ENCODE results near the gene PLCD1. TPM values are rescaled to one million over a fixed set of nuclear protein-coding genes. Genes with fewer than 3 reads are reported as not detected.

The PLCD1 gene
- total and polyA plus RNA-seq, 2 of the 13 experiments (the other 11 are each of a cell fraction or from before 2014, with no cell fraction given) = 10.1 to 12.4 TPM

GRCh38 chr3:37982331-37982730, 47.1 kb downstream of the PLCD1 start (continued):
- no peak for TF ChIP-seq ESRRA (CRISPR knock-in tag; IDR thresholded peaks at IDR 0.05; ENCODE audit: low read depth)

GRCh38 chr3:37981348-37981664, 48.1 kb downstream of the PLCD1 start:
- H3K36me3 ChIP-seq (replicated peaks in 1 of 2; ENCODE audit: control insufficient read depth in 1 of 2, insufficient read depth in 2 of 2, low read length in 2 of 2) = peaks cover 25 to 47% of the 10 kb centered on the region in 2 experiments

GRCh38 chr3:37980462-37981347, 48.7 kb downstream of the PLCD1 start:
- ATAC-seq = peak; percentile 87
- DNase-seq (ENCODE audit: low spot score) = no peak
- POLR2A ChIA-PET = interaction anchor here (1.3 kb wide), 1 partner anchor 125 kb away, joined by 3 read pairs; no protein-coding TSS in a partner anchor
- TF ChIP-seq POGZ (CRISPR knock-in tag; IDR thresholded peaks at IDR 0.05) (peak; percentile 38; the same call in 1 of the 2 replicates), ZNF280B (CRISPR knock-in tag; IDR thresholded peaks at IDR 0.05; ENCODE audit: borderline replicate concordance) (peak; percentile 25; the same call in 1 of the 2 replicates), ZNF326 (CRISPR knock-in tag; IDR thresholded peaks at IDR 0.05; ENCODE audit: borderline replicate concordance) (no peak), BCLAF1 (IDR thresholded peaks at IDR 0.05) (no peak), ARNT2 (CRISPR knock-in tag; IDR thresholded peaks at IDR 0.05; ENCODE audit: low read depth) (no peak), SOX13 (IDR thresholded peaks at IDR 0.05) (no peak), SOX13 (CRISPR knock-in tag; conservative IDR thresholded peaks at IDR 0.05 in 1 of 2, IDR thresholded peaks at IDR 0.05 in 1 of 2) (no peak), ZNF569 (CRISPR knock-in tag; IDR thresholded peaks at IDR 0.05; ENCODE audit: borderline replicate concordance) (no peak)

More at GRCh38 chr3:37981348-37981664, 48.1 kb downstream of the PLCD1 start:
- Histone ChIP-seq H3K4me3 (replicated peaks in 1 of 3; ENCODE audit: insufficient read depth in 1 of 3, low read depth in 2 of 3, low read length in 3 of 3) (no peak overlapping the region), H3K4me2 (ENCODE audit: low read depth, low read length) (no peak overlapping the region), H3K79me2 (ENCODE audit: insufficient read depth, low read length) (no peaks in the 10 kb centered on the region), H3K9me3 (ENCODE audit: low read length) (no peaks in the 10 kb centered on the region), H3K9ac (ENCODE audit: insufficient read depth, low read depth, low read length) (no peak overlapping the region), H2AFZ (ENCODE audit: low read length) (no peak overlapping the region), H4K20me1 (ENCODE audit: insufficient read depth, low read length) (no peaks in the 10 kb centered on the region), H3K27me3 (ENCODE audit: control insufficient read depth in 1 of 2, insufficient read depth in 2 of 2, low read length in 2 of 2) (no peaks in the 10 kb centered on the region), H3K27ac (ENCODE audit: extremely low read length, insufficient read depth, low read length) (peak overlapping the region; percentile 48), H3K4me1 (ENCODE audit: insufficient read depth, low read length) (peaks cover 34% of the 10 kb centered on the region)
- no TSS peak for BruUV-seq (replicated peaks)
- DNase-seq (ENCODE audit: low spot score) (no peak), ATAC-seq (no peak), FAIRE-seq (no peak)
- 87% methylated on average over 2 of the region's 2 CpGs for WGBS (ENCODE audit: low lambda C conversion rate)
- intact Hi-C loops (cut with micrococcal nuclease; ENCODE audit: unreplicated experiment) = no loop called here
- no peak for TF ChIP-seq SRSF9 (IDR thresholded peaks at IDR 0.05; ENCODE audit: borderline replicate concordance, insufficient read depth, low read depth, low read length, poor library complexity, severe bottlenecking)
- TF ChIP-seq ZNF572 (CRISPR knock-in tag; IDR thresholded peaks at IDR 0.05) = no peak
- no peak for TF ChIP-seq CHCHD3 (CRISPR knock-in tag; IDR thresholded peaks at IDR 0.05)
- TF ChIP-seq ZNF337 (CRISPR knock-in tag; IDR thresholded peaks at IDR 0.05; ENCODE audit: borderline replicate concordance, low read depth) = no peak
- in situ Hi-C loops (cut with HindIII; ENCODE audit: extremely low pct_ligation_motif_present, low pct_unique_long_range_greater_than_20kb) = no loop called here
- ChIA-PET POLR2A (interaction anchor here (1.3 kb wide), 1 partner anchor 126 kb away, joined by 3 read pairs; no protein-coding TSS in a partner anchor), CTCF (ENCODE audit: low intra/inter-chr PET ratio, low total read pairs) (no interaction called here)

More at GRCh38 chr3:37980462-37981347, 48.7 kb downstream of the PLCD1 start:
- Histone ChIP-seq H3K36me3 (replicated peaks in 1 of 2; ENCODE audit: control insufficient read depth in 1 of 2, insufficient read depth in 2 of 2, low read length in 2 of 2) (peaks cover 28 to 53% of the 10 kb centered on the region in 2 experiments), H2AFZ (ENCODE audit: low read length) (no peak overlapping the region), H3K79me2 (ENCODE audit: insufficient read depth, low read length) (no peaks in the 10 kb centered on the region), H3K27me3 (ENCODE audit: control insufficient read depth in 1 of 2, insufficient read depth in 2 of 2, low read length in 2 of 2) (no peaks in the 10 kb centered on the region), H3K4me1 (ENCODE audit: insufficient read depth, low read length) (peaks cover 28% of the 10 kb centered on the region), H3K9me3 (ENCODE audit: low read length) (no peaks in the 10 kb centered on the region), H3K9ac (ENCODE audit: insufficient read depth, low read depth, low read length) (no peak overlapping the region), H3K27ac (ENCODE audit: extremely low read length, insufficient read depth, low read length) (peak overlapping the region; percentile 48), H4K20me1 (ENCODE audit: insufficient read depth, low read length) (no peaks in the 10 kb centered on the region), H3K4me2 (ENCODE audit: low read depth, low read length) (no peak overlapping the region), H3K4me3 (replicated peaks in 1 of 3; ENCODE audit: insufficient read depth in 1 of 3, low read depth in 2 of 3, low read length in 3 of 3) (no peak overlapping the region)
- in situ Hi-C loops (cut with HindIII; ENCODE audit: extremely low pct_ligation_motif_present, low pct_unique_long_range_greater_than_20kb) = no loop called here
- FAIRE-seq = peak; percentile 58
- intact Hi-C loops (cut with micrococcal nuclease; ENCODE audit: unreplicated experiment) = no loop called here
- BruUV-seq (replicated peaks) = no TSS peak
- CTCF ChIA-PET (ENCODE audit: low intra/inter-chr PET ratio, low total read pairs) = no interaction called here
- 62% methylated on average over 14 of the region's 14 CpGs for WGBS (ENCODE audit: low lambda C conversion rate)

Measured in HepG2 (cell line).